ENCODE measurements around the gene SFMBT2.

GRCh38 chr10:7363700-7364099, 47.1 kb downstream of the SFMBT2 start:
- TF ChIP-seq SP1 (IDR thresholded peaks at IDR 0.05) (no peak), SUZ12 (IDR thresholded peaks at IDR 0.05) (no peak), NFRKB (IDR thresholded peaks at IDR 0.05) (no peak), FOXK2 (IDR thresholded peaks at IDR 0.05) (no peak), FOXA1 (IDR thresholded peaks at IDR 0.05) (no peak), TARDBP (IDR thresholded peaks at IDR 0.05) (no peak), FOXM1 (IDR thresholded peaks at IDR 0.05; ENCODE audit: borderline replicate concordance) (no peak), PKNOX1 (IDR thresholded peaks at IDR 0.05) (no peak)

Measured in HEK293T (cell line).